HG03575 (cell line): ENCODE measurements around the gene SGIP1.

Experiments used
- ATAC-seq: cut with Tn5 transposase; IDR thresholded peaks from one replicate; pipeline ENCODE4 v1.9.1; 2021; ENCODE audit not compliant: unreplicated experiment, insufficient number of reproducible peaks, low FRiP score; ENCODE audit errors: extremely low read depth

Gene SGIP1

GRCh38 chr1:66520655-66521054 lies 13.3 kb upstream of the SGIP1 start:
- ATAC-seq: no peak

GRCh38 chr1:66521721-66522365 lies 12.1 kb upstream of the SGIP1 start:
- no peak for ATAC-seq

GRCh38 chr1:66523562-66523961 lies 10.4 kb upstream of the SGIP1 start:
- no peak for ATAC-seq

GRCh38 chr1:66525086-66525485 lies 8.9 kb upstream of the SGIP1 start:
- no peak for ATAC-seq

- no peak for ATAC-seq
Measured at GRCh38 chr1:66526036-66526435, 7.9 kb upstream of the SGIP1 start.

- ATAC-seq: no peak
Measured at GRCh38 chr1:66526991-66527390, 7.0 kb upstream of the SGIP1 start.

- no peak for ATAC-seq
Measured at GRCh38 chr1:66527686-66528085, 6.3 kb upstream of the SGIP1 start.

GRCh38 chr1:66528580-66528979 lies 5.4 kb upstream of the SGIP1 start:
- ATAC-seq: no peak

- ATAC-seq: no peak
Measured at GRCh38 chr1:66532214-66532613, 1.7 kb upstream of the SGIP1 start.

GRCh38 chr1:66532798-66533783 lies 862 bp upstream of the SGIP1 start:
- no peak for ATAC-seq

GRCh38 chr1:66535061-66535460 lies 1.1 kb downstream of the SGIP1 start:
- ATAC-seq: no peak

GRCh38 chr1:66535853-66536252 lies 1.9 kb downstream of the SGIP1 start:
- no peak for ATAC-seq

- ATAC-seq: no peak
Measured at GRCh38 chr1:66537718-66538117, 3.8 kb downstream of the SGIP1 start.

GRCh38 chr1:66539491-66539890 lies 5.5 kb downstream of the SGIP1 start:
- ATAC-seq: no peak

- no peak for ATAC-seq
Measured at GRCh38 chr1:66540434-66541032, 6.6 kb downstream of the SGIP1 start.

GRCh38 chr1:66542314-66542713 lies 8.4 kb downstream of the SGIP1 start:
- ATAC-seq: no peak

- ATAC-seq: no peak
Measured at GRCh38 chr1:66542811-66543767, 9.1 kb downstream of the SGIP1 start.

GRCh38 chr1:66546047-66546810 lies 12.3 kb downstream of the SGIP1 start:
- no peak for ATAC-seq
